Muscle of back (tissue), 10 donors: ENCODE data around the gene IL9. TPM values are rescaled to one million over a fixed set of nuclear protein-coding genes. Genes with fewer than 3 reads are reported as not detected.

Experiments used
- polyA plus RNA-seq, 10 donors: library from polyadenylated mRNA; unstranded; fragments of 120-200 nt; gene quantifications; one replicate each; pipeline ENCODE4 v1.2.1, GENCODE V29; 2013; ENCODE audit not compliant: insufficient read length in 10 of 10

The IL9 gene
- polyA plus RNA-seq, 10 donors: not detected

Other genes with a start within 250 kb of the IL9 start
- gene SLC25A48, start 61.2 kb downstream of the IL9 start, polyA plus RNA-seq: 1 to 10 TPM in 1 of 10 donors, under 1 TPM in 8, not detected in 1; 0.16 to 2.7 (median 0.52) TPM
- under 1 TPM in 3 of 10 donors, not detected in 7; 0.28 to 0.90 (median 0.33) TPM for gene LECT2, start 59.1 kb upstream of the IL9 start, polyA plus RNA-seq
- 100 to 1,000 TPM; 111 to 323 (median 186) TPM for gene TGFBI, start 133.1 kb upstream of the IL9 start, polyA plus RNA-seq
- 10 to 100 TPM; 33.1 to 53.7 (median 45.9) TPM for gene SMAD5, start 237.0 kb upstream of the IL9 start, polyA plus RNA-seq